Measurements from ENCODE around the gene PDE11A.

The PDE11A gene

GRCh38 chr2:177582000-177582399 lies 490.6 kb downstream of the PDE11A start:
- DNase-seq (ENCODE audit: low read depth in 1 of 2, low spot score in 1 of 2): no peak

DNA sequence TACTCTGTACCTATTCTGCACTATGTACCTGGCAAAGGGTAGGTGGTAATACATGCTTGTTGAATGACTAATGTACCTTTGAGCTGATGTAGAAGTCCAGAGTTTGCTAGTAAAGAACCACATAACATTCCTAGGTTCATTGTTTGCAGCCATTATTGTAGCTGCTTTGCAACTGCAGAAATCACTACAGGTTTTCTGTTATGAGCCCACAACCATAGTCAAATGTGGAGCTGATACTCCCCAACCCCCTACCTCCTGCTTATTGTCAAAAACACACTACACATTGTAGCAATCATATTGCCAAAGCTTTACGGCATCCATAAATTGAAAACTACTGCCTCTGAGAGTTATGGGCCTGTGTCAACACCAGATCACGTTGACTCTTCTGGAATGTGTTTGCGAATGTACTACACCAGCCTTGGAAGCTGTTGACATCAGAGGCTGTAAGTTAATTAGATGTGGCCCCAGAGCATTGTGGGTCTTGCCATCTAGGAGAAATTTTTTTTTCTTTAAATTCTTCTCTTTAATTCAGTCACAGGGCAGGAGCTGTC lies 493.0 kb downstream of the PDE11A start:
- DNase-seq (ENCODE audit: low read depth in 1 of 2, low spot score in 1 of 2): no peak

GRCh38 chr2:177578454-177578853 lies 494.1 kb downstream of the PDE11A start:
- no peak for DNase-seq (ENCODE audit: low read depth in 1 of 2, low spot score in 1 of 2)

GRCh38 chr2:177577075-177577474 lies 495.5 kb downstream of the PDE11A start:
- no peak for DNase-seq (ENCODE audit: low read depth in 1 of 2, low spot score in 1 of 2)

DNA sequence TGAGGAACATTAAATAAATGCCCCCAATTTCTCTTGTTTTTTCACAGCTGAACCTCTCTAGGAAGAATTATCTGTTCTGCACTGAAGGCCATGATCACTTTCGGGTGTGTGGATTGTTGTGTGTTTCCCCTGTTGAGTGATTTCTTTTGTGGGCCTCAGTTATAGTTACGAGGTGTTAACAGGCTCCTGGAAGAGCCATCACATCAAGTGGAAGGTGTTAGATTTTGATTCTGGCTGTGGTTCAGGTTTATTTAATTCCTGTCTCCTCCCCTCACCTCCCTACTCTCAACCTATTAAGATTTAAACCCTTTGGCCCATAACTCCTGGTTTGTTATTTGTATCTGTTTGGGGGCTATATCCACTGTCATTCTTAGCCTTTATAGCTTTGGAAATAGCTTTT lies 497.2 kb downstream of the PDE11A start:
- DNase-seq (ENCODE audit: low read depth in 1 of 2, low spot score in 1 of 2): no peak

DNA sequence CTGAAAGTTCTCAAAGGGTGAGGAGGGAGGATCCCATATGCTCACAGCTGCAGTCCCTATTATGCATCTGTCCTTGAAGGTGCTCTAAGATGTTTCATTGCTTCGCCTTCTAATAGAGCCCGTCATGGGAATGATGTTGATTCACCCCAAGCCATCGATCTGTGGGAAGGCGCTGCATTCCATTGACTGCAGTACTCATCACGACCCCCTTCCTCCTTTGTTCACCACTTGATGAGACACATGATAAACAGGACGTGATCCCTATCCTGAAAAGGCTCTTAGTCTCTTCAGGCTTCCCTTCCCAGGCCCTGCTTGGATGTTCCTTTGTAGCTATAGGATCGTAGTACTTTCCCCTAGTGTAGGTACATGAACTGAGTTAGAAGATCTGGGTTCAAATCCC lies 498.2 kb downstream of the PDE11A start:
- no peak for DNase-seq (ENCODE audit: low read depth in 1 of 2, low spot score in 1 of 2)
